Endothelial cell of umbilical vein (primary cell): ENCODE measurements around the gene PITPNM3. TPM values are rescaled to one million over a fixed set of nuclear protein-coding genes. Genes with fewer than 3 reads are reported as not detected.

Experiments used
- BruUV-seq: library from RNA; stranded (reverse); fragments of 400-500 nt; replicated peaks from 2 replicates; lab custom pipeline; 2021; lab: Mats Ljungman, UMichigan
- CTCF ChIA-PET: fragments of 300-600, 350-600 bp; sonication (Branson Sonifier 250); formaldehyde crosslinking; loops from one replicate; lab custom pipeline; 2021; ENCODE audit warnings: antibody characterized with exemption, inconsistent platforms; lab: Charles Lee
- POLR2A ChIA-PET: fragments of 300-600, 350-600 bp; sonication (Branson Sonifier 250); formaldehyde crosslinking; loops from one replicate; lab custom pipeline; 2021; ENCODE audit warnings: antibody characterized with exemption, inconsistent platforms; lab: Charles Lee
- DNase-seq: peaks from one replicate; pipeline ENCODE4 v3.0.0-alpha.2; 2011; ENCODE audit warnings: low read depth, low spot score
- FAIRE-seq: peaks from 2 replicates; lab custom pipeline; 2011; peaks lifted over from hg19 to GRCh38; lab: Jason Lieb, UNC
- H2AFZ ChIP-seq: 2 replicates; pipeline ENCODE4 v1.6.0; 2012; ENCODE audit warnings: low read depth, low read length, control low read depth, inconsistent platforms
- H3K27ac ChIP-seq: 2 replicates; pipeline ENCODE4 v1.5.1; 2011; ENCODE audit warnings: low read depth, mild to moderate bottlenecking, control low read depth, low read length, moderate library complexity; ENCODE audit not compliant: insufficient read depth
- H3K27me3 ChIP-seq, 2 experiments: 2 replicates each; pipeline versions ENCODE4 v1.6.0 to v1.6.1; 2011; ENCODE audit warnings: low read length in 2 of 2, mixed read lengths in 1 of 2; ENCODE audit not compliant: control insufficient read depth in 2 of 2, insufficient read depth in 2 of 2
- H3K36me3 ChIP-seq, 2 experiments: 2 replicates in 1 of 2; 3 replicates in 1 of 2; pipeline ENCODE4 v1.5.1; 2011; ENCODE audit warnings: low read length in 2 of 2, mild to moderate bottlenecking in 1 of 2, moderate library complexity in 1 of 2; ENCODE audit not compliant: control insufficient read depth in 2 of 2, insufficient read depth in 2 of 2; ENCODE audit errors: extremely low read depth in 1 of 2
- H3K4me1 ChIP-seq: 3 replicates; pipeline ENCODE4 v1.5.1; 2011; ENCODE audit warnings: mild to moderate bottlenecking, low read length; ENCODE audit not compliant: control insufficient read depth, insufficient read depth; ENCODE audit errors: extremely low read depth
- H3K4me2 ChIP-seq: 2 replicates; pipeline ENCODE4 v1.6.1; 2011; ENCODE audit warnings: low read length, control low read depth, mixed read lengths; ENCODE audit not compliant: insufficient read depth
- H3K4me3 ChIP-seq, 3 experiments: fragments of 200-600 bp in 1 of 3; sonication (generic), shearing (Covaris generic) in 1 of 3; replicated peaks in 1 of 3; 2 replicates each; pipeline ENCODE4 v1.5.1; 2011 to 2016; ENCODE audit warnings: control low read depth in 3 of 3, low read length in 3 of 3, mild to moderate bottlenecking in 2 of 3, inconsistent platforms in 1 of 3, low read depth in 1 of 3, moderate library complexity in 1 of 3; ENCODE audit not compliant: insufficient read depth in 1 of 3
- H3K79me2 ChIP-seq: 2 replicates; pipeline ENCODE4 v1.6.0; 2012; ENCODE audit warnings: low read length, inconsistent platforms; ENCODE audit not compliant: control insufficient read depth, insufficient read depth
- H3K9ac ChIP-seq: replicated peaks from 2 replicates; pipeline ENCODE3; 2011; ENCODE audit warnings: low read length, control low read depth; ENCODE audit not compliant: insufficient read depth; ENCODE audit errors: extremely low read depth
- H3K9me1 ChIP-seq: replicated peaks from 3 replicates; pipeline ENCODE4 v1.6.0; 2011; ENCODE audit warnings: mild to moderate bottlenecking, low read length; ENCODE audit not compliant: control insufficient read depth, insufficient read depth; ENCODE audit errors: extremely low read depth
- H3K9me3 ChIP-seq: replicated peaks from 2 replicates; pipeline ENCODE4 v1.5.1; 2012; ENCODE audit warnings: low read length, inconsistent platforms; ENCODE audit not compliant: control insufficient read depth, insufficient read depth
- H4K20me1 ChIP-seq: replicated peaks from 2 replicates; pipeline ENCODE3; 2011; ENCODE audit warnings: mild to moderate bottlenecking, low read length; ENCODE audit not compliant: control insufficient read depth, insufficient read depth; ENCODE audit errors: extremely low read depth
- EZH2 ChIP-seq: IDR thresholded peaks from 2 replicates; pipeline ENCODE4 v1.6.1; 2012; ENCODE audit warnings: borderline replicate concordance, low read depth, mild to moderate bottlenecking, moderate library complexity, low read length, inconsistent platforms; ENCODE audit not compliant: severe bottlenecking
- FOS ChIP-seq: IDR thresholded peaks from 2 replicates; pipeline ENCODE4 v1.6.1; 2011; ENCODE audit warnings: mild to moderate bottlenecking, low read length, moderate library complexity, borderline replicate concordance; ENCODE audit not compliant: insufficient read depth
- GATA2 ChIP-seq: IDR thresholded peaks from 2 replicates; pipeline ENCODE4 v1.7.0; 2011; ENCODE audit warnings: low read depth, mild to moderate bottlenecking, moderate library complexity, mixed read lengths, low read length; ENCODE audit not compliant: insufficient read length, insufficient read depth
- JUN ChIP-seq: IDR thresholded peaks from 2 replicates; pipeline ENCODE4 v1.6.1; 2011; ENCODE audit warnings: borderline replicate concordance, low read depth; ENCODE audit not compliant: insufficient read length, insufficient read depth
- MYC ChIP-seq: IDR thresholded peaks from one replicate; pipeline ENCODE4 v1.6.1; 2011; ENCODE audit warnings: mild to moderate bottlenecking, low read depth, low read length
- POLR2A ChIP-seq: IDR thresholded peaks from 2 replicates; pipeline ENCODE4 v1.6.1; 2012; ENCODE audit warnings: low read depth, mild to moderate bottlenecking, control low read depth, low read length
- POLR2AphosphoS5 ChIP-seq: IDR thresholded peaks from 2 replicates; pipeline ENCODE4 v1.6.1; 2012; ENCODE audit warnings: low read depth, mild to moderate bottlenecking, control low read depth, low read length, moderate library complexity; ENCODE audit not compliant: insufficient read depth
- dilution Hi-C: fragments of 300-500 bp; cut with MboI; formaldehyde crosslinking; loops from one replicate; pipeline ENCODE4 v1.15.0; 2019; ENCODE audit warnings: low sequenced_read_pairs; ENCODE audit not compliant: extremely low pct_ligation_motif_present
- intact Hi-C: fragments of 100-400 bp; cut with micrococcal nuclease; formaldehyde crosslinking; loops from one replicate; pipeline ENCODE4 v1.10.0; 2022
- polyA plus RNA-seq, 4 experiments: library from polyadenylated mRNA; depleted of rRNA in 3 of 4; stranded (reverse) in 3 of 4; unstranded in 1 of 4; fragments of >200 nt; gene quantifications; 2 replicates each; pipeline versions ENCODE4 v1.2.1 to v1.2.3, GENCODE V29; 2011 to 2012; ENCODE audit warnings: missing spikeins in 1 of 4
- total RNA-seq: library from RNA; stranded (reverse); gene quantifications from 2 replicates; pipeline ENCODE4 v1.2.3, GENCODE V29; 2021
- TF ChIP-seq, protein P1 (sequence below), 2 donors: IDR thresholded peaks; 1 replicate in 1 of 2; 2 replicates in 1 of 2; pipeline ENCODE4 v1.5.1; 2011; ENCODE audit warnings: low read length in 2 of 2, mild to moderate bottlenecking in 2 of 2, moderate library complexity in 2 of 2, control low read depth in 1 of 2, inconsistent platforms in 1 of 2, low read depth in 1 of 2; ENCODE audit not compliant: insufficient read depth in 1 of 2; ENCODE audit errors: extremely low read depth in 1 of 2
- TF ChIP-seq, protein P2 (sequence below): IDR thresholded peaks from 2 replicates; pipeline ENCODE4 v1.6.1; 2011; ENCODE audit not compliant: insufficient read depth, insufficient read length

PITPNM3 gene
- total and polyA plus RNA-seq, 2 donors (not counting 3 experiments of a cell fraction or from before 2014, with no cell fraction given), result 1.0 to 1.9 TPM

DNA sequence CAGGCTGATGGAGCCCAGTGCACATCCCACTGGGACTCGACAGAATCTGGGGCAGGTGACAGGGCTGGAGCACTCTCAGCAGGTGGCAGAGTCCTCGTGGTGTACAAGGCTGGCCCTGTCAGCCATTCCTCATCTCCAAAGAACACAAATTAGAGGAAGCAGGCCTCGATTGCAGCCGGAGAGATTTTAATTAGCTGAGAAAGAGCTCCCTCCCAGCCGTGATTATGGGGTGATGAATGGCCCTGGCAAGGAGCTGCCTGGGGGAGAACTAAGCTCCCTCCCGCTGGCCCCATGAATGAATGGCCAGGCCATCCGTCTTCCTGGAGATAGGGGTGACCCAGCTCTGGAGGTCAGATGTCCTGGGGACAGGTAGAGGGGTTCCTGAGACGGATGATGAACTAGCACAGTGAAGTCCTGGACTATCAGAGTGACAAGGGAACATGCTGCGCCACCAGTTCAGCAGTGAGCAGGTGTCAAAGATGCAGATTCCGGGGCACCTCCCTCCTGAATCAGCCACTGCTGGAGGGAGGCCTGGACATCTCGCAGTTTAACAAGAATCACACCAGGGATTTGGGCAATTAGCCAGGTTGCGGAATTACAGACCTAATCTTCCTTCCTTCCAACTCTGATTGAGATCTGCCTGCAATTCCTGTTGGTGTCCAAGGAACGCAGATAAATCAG lies 76.6 kb downstream of the PITPNM3 start:
- no TSS peak for BruUV-seq
- no peaks in the 10 kb centered on the region for H4K20me1 ChIP-seq
- intact Hi-C loops, result no loop called here
- no peaks in the 10 kb centered on the region for H3K9me3 ChIP-seq
- H3K4me3 ChIP-seq, result no peak overlapping the region
- dilution Hi-C loops, result no loop called here
- CTCF ChIA-PET, result interaction anchor here (0.8 to 1.8 kb wide), 3 partner anchors 8 to 26 kb away, joined by 3 to 5 read pairs (median 4); no protein-coding TSS in a partner anchor
- no peak for DNase-seq
- H3K4me1 ChIP-seq, result peaks cover 9% of the 10 kb centered on the region
- H3K79me2 ChIP-seq, result no peaks in the 10 kb centered on the region
- POLR2A ChIA-PET, result no interaction called here
- no peak overlapping the region for H3K27ac ChIP-seq
- H2AFZ ChIP-seq, result no peak overlapping the region
- H3K9me1 ChIP-seq, result no peaks in the 10 kb centered on the region
- no peaks in the 10 kb centered on the region for H3K36me3 ChIP-seq
- FAIRE-seq, result peak; percentile 43
- no peak overlapping the region for H3K4me2 ChIP-seq
- TF ChIP-seq, protein P1, sequence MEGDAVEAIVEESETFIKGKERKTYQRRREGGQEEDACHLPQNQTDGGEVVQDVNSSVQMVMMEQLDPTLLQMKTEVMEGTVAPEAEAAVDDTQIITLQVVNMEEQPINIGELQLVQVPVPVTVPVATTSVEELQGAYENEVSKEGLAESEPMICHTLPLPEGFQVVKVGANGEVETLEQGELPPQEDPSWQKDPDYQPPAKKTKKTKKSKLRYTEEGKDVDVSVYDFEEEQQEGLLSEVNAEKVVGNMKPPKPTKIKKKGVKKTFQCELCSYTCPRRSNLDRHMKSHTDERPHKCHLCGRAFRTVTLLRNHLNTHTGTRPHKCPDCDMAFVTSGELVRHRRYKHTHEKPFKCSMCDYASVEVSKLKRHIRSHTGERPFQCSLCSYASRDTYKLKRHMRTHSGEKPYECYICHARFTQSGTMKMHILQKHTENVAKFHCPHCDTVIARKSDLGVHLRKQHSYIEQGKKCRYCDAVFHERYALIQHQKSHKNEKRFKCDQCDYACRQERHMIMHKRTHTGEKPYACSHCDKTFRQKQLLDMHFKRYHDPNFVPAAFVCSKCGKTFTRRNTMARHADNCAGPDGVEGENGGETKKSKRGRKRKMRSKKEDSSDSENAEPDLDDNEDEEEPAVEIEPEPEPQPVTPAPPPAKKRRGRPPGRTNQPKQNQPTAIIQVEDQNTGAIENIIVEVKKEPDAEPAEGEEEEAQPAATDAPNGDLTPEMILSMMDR (IDR thresholded peaks at IDR 0.05; ENCODE audit: extremely low read depth in 1 of 2, insufficient read depth in 1 of 2, low read depth in 1 of 2, low read length in 2 of 2), result no peak
- TF ChIP-seq POLR2A (no peak), FOS (no peak), POLR2AphosphoS5 (no peak), GATA2 (no peak), EZH2 (no peak), MYC (no peak), JUN (no peak)
- TF ChIP-seq, protein P2, sequence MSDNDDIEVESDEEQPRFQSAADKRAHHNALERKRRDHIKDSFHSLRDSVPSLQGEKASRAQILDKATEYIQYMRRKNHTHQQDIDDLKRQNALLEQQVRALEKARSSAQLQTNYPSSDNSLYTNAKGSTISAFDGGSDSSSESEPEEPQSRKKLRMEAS, result no peak
- no peaks in the 10 kb centered on the region for H3K27me3 ChIP-seq
- H3K9ac ChIP-seq, result no peak overlapping the region
